Breast epithelium (tissue), 3 donors: ENCODE results near the gene TYW1.
"Not testable (repeated sequence)": the region's sequence is repeated elsewhere in the genome, so short reads cannot be mapped to it uniquely, and the experiment has no call there.

Source experiments
- POLR2A ChIP-seq: fragments of 450-650 bp; IDR thresholded peaks from one replicate; pipeline ENCODE4 v1.6.1; 2016; ENCODE audit warnings: antibody characterized with exemption, mild to moderate bottlenecking, moderate library complexity
- POLR2AphosphoS5 ChIP-seq, 3 donors: sonication (generic); formaldehyde crosslinking; IDR thresholded peaks; one replicate each; pipeline ENCODE4 v1.6.1; 2017; ENCODE audit warnings: antibody characterized with exemption in 3 of 3
- TF ChIP-seq, protein P1 (sequence below), 3 donors: fragments of 450-650 bp; IDR thresholded peaks; one replicate each; pipeline ENCODE4 v1.5.1; 2016 to 2017; ENCODE audit warnings: antibody characterized with exemption in 3 of 3, mild to moderate bottlenecking in 3 of 3, moderate library complexity in 3 of 3

DNA sequence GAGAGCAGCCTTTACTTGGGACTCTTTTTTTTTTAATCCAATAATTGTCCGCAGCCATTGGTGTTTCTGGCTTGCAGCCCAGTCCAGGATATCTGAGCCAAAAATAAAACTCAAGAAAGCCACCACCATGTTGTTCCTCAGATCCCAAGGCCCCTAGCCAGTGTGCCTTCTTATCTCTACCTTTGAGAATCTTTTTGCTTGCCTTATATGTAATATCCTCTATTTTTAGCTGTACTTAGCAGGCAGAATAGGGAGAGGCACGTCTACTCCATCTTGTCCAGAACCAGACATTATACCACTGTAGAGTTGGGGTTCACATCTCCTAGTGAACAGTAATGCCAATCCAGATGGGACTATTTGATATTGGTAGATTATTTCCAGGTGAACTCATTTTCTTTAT, 209.1 kb downstream of the TYW1 start:
- TF ChIP-seq, protein P1, sequence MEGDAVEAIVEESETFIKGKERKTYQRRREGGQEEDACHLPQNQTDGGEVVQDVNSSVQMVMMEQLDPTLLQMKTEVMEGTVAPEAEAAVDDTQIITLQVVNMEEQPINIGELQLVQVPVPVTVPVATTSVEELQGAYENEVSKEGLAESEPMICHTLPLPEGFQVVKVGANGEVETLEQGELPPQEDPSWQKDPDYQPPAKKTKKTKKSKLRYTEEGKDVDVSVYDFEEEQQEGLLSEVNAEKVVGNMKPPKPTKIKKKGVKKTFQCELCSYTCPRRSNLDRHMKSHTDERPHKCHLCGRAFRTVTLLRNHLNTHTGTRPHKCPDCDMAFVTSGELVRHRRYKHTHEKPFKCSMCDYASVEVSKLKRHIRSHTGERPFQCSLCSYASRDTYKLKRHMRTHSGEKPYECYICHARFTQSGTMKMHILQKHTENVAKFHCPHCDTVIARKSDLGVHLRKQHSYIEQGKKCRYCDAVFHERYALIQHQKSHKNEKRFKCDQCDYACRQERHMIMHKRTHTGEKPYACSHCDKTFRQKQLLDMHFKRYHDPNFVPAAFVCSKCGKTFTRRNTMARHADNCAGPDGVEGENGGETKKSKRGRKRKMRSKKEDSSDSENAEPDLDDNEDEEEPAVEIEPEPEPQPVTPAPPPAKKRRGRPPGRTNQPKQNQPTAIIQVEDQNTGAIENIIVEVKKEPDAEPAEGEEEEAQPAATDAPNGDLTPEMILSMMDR (IDR thresholded peaks at IDR 0.05): not testable (repeated sequence)
- not testable (repeated sequence) for TF ChIP-seq POLR2A; POLR2AphosphoS5 (IDR thresholded peaks at IDR 0.05)
